ENCODE data around the gene MRPL21. TPM values are rescaled to one million over a fixed set of nuclear protein-coding genes. Genes with fewer than 3 reads are reported as not detected.

MRPL21 gene
- total and polyA plus RNA-seq, 2 donors from 2014 or later, result 45.0 to 147 TPM

DNA sequence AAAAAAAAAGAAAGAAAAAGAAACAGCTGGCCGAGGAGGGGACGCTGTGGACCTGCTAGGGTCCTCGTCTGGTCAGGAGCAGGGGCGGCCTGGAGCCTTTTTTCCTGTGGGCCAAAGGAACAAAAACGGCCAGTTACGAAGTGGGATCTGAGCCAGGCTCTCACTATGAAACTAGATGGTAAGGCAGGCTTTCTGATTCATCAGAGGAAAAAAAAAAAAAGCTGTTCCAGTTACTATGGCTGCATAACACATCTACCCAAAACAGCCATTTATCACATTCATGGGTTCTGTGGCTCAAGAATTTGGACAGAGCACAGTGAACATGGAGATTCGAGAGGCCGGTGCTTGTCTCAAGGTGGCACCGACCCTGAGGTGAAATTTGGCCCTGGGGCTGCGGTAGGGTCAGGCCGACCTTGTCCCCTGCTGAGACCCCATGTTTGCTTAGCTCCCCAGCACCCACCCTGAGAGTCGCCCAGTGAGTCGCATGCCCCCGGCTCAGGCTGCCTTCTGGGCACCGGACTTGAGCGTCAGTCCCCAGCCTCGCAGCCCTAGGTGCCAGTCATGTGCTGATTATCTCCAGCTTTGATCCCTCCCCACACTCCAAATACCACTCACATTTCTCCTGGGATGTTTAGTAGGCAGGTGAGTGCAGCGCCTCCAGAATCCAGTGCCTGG, 42.9 kb upstream of the MRPL21 start:
- Histone ChIP-seq H3K36me3 (ENCODE audit: control insufficient read depth in 2 of 3, insufficient read depth in 3 of 3, low read length in 3 of 3) (no peaks in the 10 kb centered on the region), H3K4me1 (ENCODE audit: control insufficient read depth in 2 of 3, insufficient read depth in 2 of 3, low read depth in 1 of 3, low read length in 3 of 3) (no peaks in the 10 kb centered on the region), H3K27ac (ENCODE audit: low read depth in 2 of 2, low read length in 2 of 2) (no peak overlapping the region), H3K9ac (ENCODE audit: low read length in 3 of 3) (no peak overlapping the region), H3K4me3 (ENCODE audit: low read length in 3 of 3) (no peak overlapping the region), H3K9me3 (ENCODE audit: control insufficient read depth in 2 of 3, insufficient read depth in 1 of 3, low read length in 3 of 3) (no peaks in the 10 kb centered on the region), H3K27me3 (ENCODE audit: control insufficient read depth, insufficient read depth, low read length) (no peaks in the 10 kb centered on the region)
- TF ChIP-seq, protein P1, sequence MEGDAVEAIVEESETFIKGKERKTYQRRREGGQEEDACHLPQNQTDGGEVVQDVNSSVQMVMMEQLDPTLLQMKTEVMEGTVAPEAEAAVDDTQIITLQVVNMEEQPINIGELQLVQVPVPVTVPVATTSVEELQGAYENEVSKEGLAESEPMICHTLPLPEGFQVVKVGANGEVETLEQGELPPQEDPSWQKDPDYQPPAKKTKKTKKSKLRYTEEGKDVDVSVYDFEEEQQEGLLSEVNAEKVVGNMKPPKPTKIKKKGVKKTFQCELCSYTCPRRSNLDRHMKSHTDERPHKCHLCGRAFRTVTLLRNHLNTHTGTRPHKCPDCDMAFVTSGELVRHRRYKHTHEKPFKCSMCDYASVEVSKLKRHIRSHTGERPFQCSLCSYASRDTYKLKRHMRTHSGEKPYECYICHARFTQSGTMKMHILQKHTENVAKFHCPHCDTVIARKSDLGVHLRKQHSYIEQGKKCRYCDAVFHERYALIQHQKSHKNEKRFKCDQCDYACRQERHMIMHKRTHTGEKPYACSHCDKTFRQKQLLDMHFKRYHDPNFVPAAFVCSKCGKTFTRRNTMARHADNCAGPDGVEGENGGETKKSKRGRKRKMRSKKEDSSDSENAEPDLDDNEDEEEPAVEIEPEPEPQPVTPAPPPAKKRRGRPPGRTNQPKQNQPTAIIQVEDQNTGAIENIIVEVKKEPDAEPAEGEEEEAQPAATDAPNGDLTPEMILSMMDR (IDR thresholded peaks at IDR 0.05; ENCODE audit: borderline replicate concordance, extremely low read depth, insufficient read depth), result no peak
- no peak for FAIRE-seq
- intact Hi-C loops (cut with DNase I), result no loop called here
- peak in 4 of 5 donors; percentile 26 to 86 (median 73) for DNase-seq

DNA sequence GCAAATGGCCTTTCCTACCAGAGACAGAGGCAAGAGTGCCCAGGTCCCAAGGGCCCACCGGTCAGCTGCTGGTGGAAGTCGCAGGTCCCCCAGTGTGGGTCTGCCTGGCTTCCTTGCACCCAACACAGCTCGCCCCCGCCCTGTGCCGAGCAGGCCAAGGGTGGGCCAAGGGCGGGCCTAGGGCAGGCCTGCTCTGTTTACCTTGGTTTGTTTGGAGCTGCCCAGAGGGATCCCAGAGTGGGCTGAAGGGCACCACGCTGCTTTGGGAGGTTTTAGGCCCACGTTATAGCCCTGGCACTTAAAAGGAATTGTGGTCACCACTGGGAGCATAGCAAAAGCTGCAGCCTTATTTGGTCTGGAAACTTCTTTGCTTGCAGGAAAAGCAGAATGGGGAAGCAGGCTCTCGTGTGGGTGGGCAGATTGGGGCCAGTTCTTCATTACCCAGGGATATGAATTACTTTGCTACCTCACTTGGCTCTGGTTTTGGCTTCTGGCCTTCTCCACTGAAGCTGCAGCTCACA, 39.2 kb upstream of the MRPL21 start:
- no peaks in the 10 kb centered on the region for H3K9me3 ChIP-seq (ENCODE audit: control insufficient read depth in 2 of 3, insufficient read depth in 1 of 3, low read length in 3 of 3)
- DNase-seq, result peak in 1 of 5 donors; percentile 59
- intact Hi-C loops (cut with DNase I), result no loop called here
- no peak overlapping the region for H3K27ac ChIP-seq (ENCODE audit: low read depth in 2 of 2, low read length in 2 of 2)
- FAIRE-seq, result no peak
- no peak overlapping the region for H3K4me3 ChIP-seq (ENCODE audit: low read length in 3 of 3)
- H3K27me3 ChIP-seq (ENCODE audit: control insufficient read depth, insufficient read depth, low read length), result no peaks in the 10 kb centered on the region
- H3K36me3 ChIP-seq (ENCODE audit: control insufficient read depth in 2 of 3, insufficient read depth in 3 of 3, low read length in 3 of 3), result peaks cover 0 to 12% (median 4%) of the 10 kb centered on the region in 3 donors
- TF ChIP-seq, protein P1 (IDR thresholded peaks at IDR 0.05; ENCODE audit: borderline replicate concordance, extremely low read depth, insufficient read depth), result no peak
- no peak overlapping the region for H3K9ac ChIP-seq (ENCODE audit: low read length in 3 of 3)
- H3K4me1 ChIP-seq (ENCODE audit: control insufficient read depth in 2 of 3, insufficient read depth in 2 of 3, low read depth in 1 of 3, low read length in 3 of 3), result no peaks in the 10 kb centered on the region

DNA sequence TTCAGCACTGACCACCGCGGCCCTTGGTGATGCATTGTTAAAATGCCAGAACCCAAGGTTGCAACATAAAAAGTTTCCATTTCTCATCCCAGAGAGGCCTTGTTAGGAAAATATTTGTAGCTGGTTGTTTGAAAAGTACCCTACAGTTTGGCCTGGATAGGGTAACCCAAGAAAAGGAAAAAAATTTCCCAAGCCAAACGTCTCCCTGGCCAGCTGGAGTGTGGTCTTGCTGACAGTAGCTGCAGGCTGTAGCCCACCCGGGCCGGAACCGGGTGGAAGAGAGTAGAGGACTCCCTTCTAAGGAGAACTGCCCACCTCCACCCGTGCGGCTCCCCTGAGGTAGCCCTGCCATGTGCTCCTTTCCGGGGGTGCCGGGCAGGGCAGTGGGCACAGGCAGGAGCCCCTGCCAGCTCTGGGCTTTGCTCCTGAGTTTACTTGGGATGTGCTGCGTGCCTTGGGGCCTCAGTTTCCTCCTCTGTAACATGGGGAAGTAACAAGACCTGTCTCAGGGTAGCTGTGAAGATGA, 38.5 kb upstream of the MRPL21 start:
- Histone ChIP-seq H3K9me3 (ENCODE audit: control insufficient read depth in 2 of 3, insufficient read depth in 1 of 3, low read length in 3 of 3) (no peaks in the 10 kb centered on the region), H3K9ac (ENCODE audit: low read length in 3 of 3) (no peak overlapping the region), H3K36me3 (ENCODE audit: control insufficient read depth in 2 of 3, insufficient read depth in 3 of 3, low read length in 3 of 3) (peaks cover 0 to 18% (median 4%) of the 10 kb centered on the region in 3 donors), H3K4me3 (ENCODE audit: low read length in 3 of 3) (no peak overlapping the region), H3K27ac (ENCODE audit: low read depth in 2 of 2, low read length in 2 of 2) (no peak overlapping the region), H3K27me3 (ENCODE audit: control insufficient read depth, insufficient read depth, low read length) (no peaks in the 10 kb centered on the region), H3K4me1 (ENCODE audit: control insufficient read depth in 2 of 3, insufficient read depth in 2 of 3, low read depth in 1 of 3, low read length in 3 of 3) (no peaks in the 10 kb centered on the region)
- FAIRE-seq, result no peak
- intact Hi-C loops (cut with DNase I), result no loop called here
- TF ChIP-seq, protein P1 (IDR thresholded peaks at IDR 0.05; ENCODE audit: borderline replicate concordance, extremely low read depth, insufficient read depth), result no peak
- DNase-seq, result peak in 1 of 5 donors; percentile 63

Measured in kidney (tissue), 14 donors.